K562 (cell line): ENCODE results near the gene RAP1A. TPM values are rescaled to one million over a fixed set of nuclear protein-coding genes. Genes with fewer than 3 reads are reported as not detected.

Source experiments
- polyA plus RNA-seq, 8 experiments: library from polyadenylated mRNA; depleted of rRNA in 4 of 8; stranded (reverse) in 5 of 8; unstranded in 3 of 8; fragments of >200 nt; fragmentation: Nextera tagmentation in 2 of 8; fragmentation: Illumina TruSeq in 1 of 8; extraction: Ambion mirVana in 2 of 8; extraction: Trizol in 1 of 8; gene quantifications; 2 replicates each; pipeline versions ENCODE4 v1.2.1 to v1.2.3, GENCODE V29; 2011 to 2014; ENCODE audit warnings: inconsistent platforms in 1 of 8, missing spikeins in 1 of 8
- small RNA-seq: library from RNA; depleted of rRNA; stranded (forward); fragments of <200 nt; gene quantifications from one replicate; pipeline ENCODE3, GENCODE V24; 2014
- total RNA-seq, 7 experiments: library from RNA; depleted of rRNA in 6 of 7; stranded (reverse); fragments of >200 nt in 6 of 7; fragmentation: Illumina TruSeq in 2 of 7; extraction: Trizol in 2 of 7; gene quantifications; 2 replicates each; pipeline versions ENCODE4 v1.2.1 to v1.2.3, GENCODE V29; 2011 to 2021; ENCODE audit warnings: low replicate concordance in 1 of 7

Gene RAP1A
- total and polyA plus RNA-seq, 9 of the 15 experiments (the other 6 are each of a cell fraction or from before 2014, with no cell fraction given): 13.4 to 86.2 (median 32.5) TPM

Small RNA genes within 50 kb of the gene (small RNA-seq; reads per million reads assigned to genes)
- 0.18 reads per million for gene INKA2
- gene RNU6-151P: not detected

Other genes with a start within 250 kb of the RAP1A start
Only the 7 nearest of the 8 such genes appear.
- 68.1 and 89.8 TPM in 2 replicates for gene WDR77, start 170.5 kb upstream of the RAP1A start, total RNA-seq (2014; rRNA removed)
- 72.4 and 78.5 TPM in 2 replicates for gene WDR77, start 170.5 kb upstream of the RAP1A start, total RNA-seq (2014; rRNA removed; fragmentation: Illumina TruSeq; extraction: Trizol)
- gene WDR77, start 170.5 kb upstream of the RAP1A start, total RNA-seq (2015; rRNA removed; fragmentation: Illumina TruSeq; extraction: Trizol): 74.2 and 75.3 TPM in 2 replicates
- 92.3 and 94.4 TPM in 2 replicates for gene WDR77, start 170.5 kb upstream of the RAP1A start, total RNA-seq (2021)
- 160 and 174 TPM in 2 replicates for gene WDR77, start 170.5 kb upstream of the RAP1A start, polyA plus RNA-seq (2011; rRNA removed)
- 101 and 116 TPM in 2 replicates for gene WDR77, start 170.5 kb upstream of the RAP1A start, polyA plus RNA-seq (2014; fragmentation: Illumina TruSeq; extraction: Trizol)
- gene WDR77, start 170.5 kb upstream of the RAP1A start, polyA plus RNA-seq (2014; fragmentation: Nextera tagmentation; extraction: Ambion mirVana): 10 to 100 TPM; 20.6 to 31.0 TPM
- 68.3 and 76.3 TPM in 2 replicates for gene WDR77, start 170.5 kb upstream of the RAP1A start, polyA plus RNA-seq (2014; rRNA removed)
- gene ATP5PB, start 170.3 kb upstream of the RAP1A start, total RNA-seq (2014; rRNA removed): 727 and 890 TPM in 2 replicates
- 1,061 and 1,110 TPM in 2 replicates for gene ATP5PB, start 170.3 kb upstream of the RAP1A start, total RNA-seq (2014; rRNA removed; fragmentation: Illumina TruSeq; extraction: Trizol)
- gene ATP5PB, start 170.3 kb upstream of the RAP1A start, total RNA-seq (2015; rRNA removed; fragmentation: Illumina TruSeq; extraction: Trizol): 1,044 and 1,100 TPM in 2 replicates
- 651 and 736 TPM in 2 replicates for gene ATP5PB, start 170.3 kb upstream of the RAP1A start, total RNA-seq (2021)
- gene ATP5PB, start 170.3 kb upstream of the RAP1A start, polyA plus RNA-seq (2011; rRNA removed): 1,020 and 1,271 TPM in 2 replicates
- gene ATP5PB, start 170.3 kb upstream of the RAP1A start, polyA plus RNA-seq (2014; fragmentation: Illumina TruSeq; extraction: Trizol): 896 and 1,028 TPM in 2 replicates
- 1,000 to 10,000 TPM; 2,499 to 2,735 TPM for gene ATP5PB, start 170.3 kb upstream of the RAP1A start, polyA plus RNA-seq (2014; fragmentation: Nextera tagmentation; extraction: Ambion mirVana)
- gene ATP5PB, start 170.3 kb upstream of the RAP1A start, polyA plus RNA-seq (2014; rRNA removed): 1,033 and 1,042 TPM in 2 replicates
- gene C1orf162, start 145.8 kb upstream of the RAP1A start, total RNA-seq (2014; rRNA removed): 0.45 and 0.65 TPM in 2 replicates
- gene C1orf162, start 145.8 kb upstream of the RAP1A start, total RNA-seq (2014; rRNA removed; fragmentation: Illumina TruSeq; extraction: Trizol): 0.99 and 1.1 TPM in 2 replicates
- 0.90 and 1.3 TPM in 2 replicates for gene C1orf162, start 145.8 kb upstream of the RAP1A start, total RNA-seq (2015; rRNA removed; fragmentation: Illumina TruSeq; extraction: Trizol)
- 0.72 and 1.2 TPM in 2 replicates for gene C1orf162, start 145.8 kb upstream of the RAP1A start, total RNA-seq (2021)
- gene C1orf162, start 145.8 kb upstream of the RAP1A start, polyA plus RNA-seq (2011; rRNA removed): 2.7 and 4.2 TPM in 2 replicates
- 1.7 and 1.9 TPM in 2 replicates for gene C1orf162, start 145.8 kb upstream of the RAP1A start, polyA plus RNA-seq (2014; fragmentation: Illumina TruSeq; extraction: Trizol)
- under 1 TPM; 0.48 to 0.76 TPM for gene C1orf162, start 145.8 kb upstream of the RAP1A start, polyA plus RNA-seq (2014; fragmentation: Nextera tagmentation; extraction: Ambion mirVana)
- gene C1orf162, start 145.8 kb upstream of the RAP1A start, polyA plus RNA-seq (2014; rRNA removed): 1.3 and 1.8 TPM in 2 replicates
- gene ADORA3, start 116.2 kb upstream of the RAP1A start, total RNA-seq (2014; rRNA removed): 0.08 TPM in 1 of 2 replicates, not detected in the other
- 0.26 TPM in 1 of 2 replicates, not detected in the other for gene ADORA3, start 116.2 kb upstream of the RAP1A start, total RNA-seq (2014; rRNA removed; fragmentation: Illumina TruSeq; extraction: Trizol)
- gene ADORA3, start 116.2 kb upstream of the RAP1A start, total RNA-seq (2015; rRNA removed; fragmentation: Illumina TruSeq; extraction: Trizol): 0.19 and 0.33 TPM in 2 replicates
- not detected in 2 replicates for gene ADORA3, start 116.2 kb upstream of the RAP1A start, total RNA-seq (2021)
- gene ADORA3, start 116.2 kb upstream of the RAP1A start, polyA plus RNA-seq (2011; rRNA removed): 0.13 and 0.19 TPM in 2 replicates
- 0.12 TPM in 2 replicates for gene ADORA3, start 116.2 kb upstream of the RAP1A start, polyA plus RNA-seq (2014; fragmentation: Illumina TruSeq; extraction: Trizol)
- gene ADORA3, start 116.2 kb upstream of the RAP1A start, polyA plus RNA-seq (2014; fragmentation: Nextera tagmentation; extraction: Ambion mirVana): under 1 TPM; 0.20 to 0.35 TPM
- 0.09 TPM in 1 of 2 replicates, not detected in the other for gene ADORA3, start 116.2 kb upstream of the RAP1A start, polyA plus RNA-seq (2014; rRNA removed)
- not detected in 2 replicates for gene TMIGD3, start 116.2 kb upstream of the RAP1A start, total RNA-seq (2014; rRNA removed)
- not detected in 2 replicates for gene TMIGD3, start 116.2 kb upstream of the RAP1A start, total RNA-seq (2014; rRNA removed; fragmentation: Illumina TruSeq; extraction: Trizol)
- 0.11 TPM in 1 of 2 replicates, not detected in the other for gene TMIGD3, start 116.2 kb upstream of the RAP1A start, total RNA-seq (2015; rRNA removed; fragmentation: Illumina TruSeq; extraction: Trizol)
- gene TMIGD3, start 116.2 kb upstream of the RAP1A start, total RNA-seq (2021): 0.13 TPM in 1 of 2 replicates, not detected in the other
- gene TMIGD3, start 116.2 kb upstream of the RAP1A start, polyA plus RNA-seq (2011; rRNA removed): not detected in 2 replicates
- gene TMIGD3, start 116.2 kb upstream of the RAP1A start, polyA plus RNA-seq (2014; fragmentation: Illumina TruSeq; extraction: Trizol): not detected in 2 replicates
- gene TMIGD3, start 116.2 kb upstream of the RAP1A start, polyA plus RNA-seq (2014; fragmentation: Nextera tagmentation; extraction: Ambion mirVana): under 1 TPM in 1 of 2 experiments, not detected in 1; 0.11 TPM
- gene TMIGD3, start 116.2 kb upstream of the RAP1A start, polyA plus RNA-seq (2014; rRNA removed): not detected in 2 replicates
- 0.27 and 0.41 TPM in 2 replicates for gene INKA2, start 119.6 kb downstream of the RAP1A start, total RNA-seq (2014; rRNA removed)
- 0.32 and 0.33 TPM in 2 replicates for gene INKA2, start 119.6 kb downstream of the RAP1A start, total RNA-seq (2014; rRNA removed; fragmentation: Illumina TruSeq; extraction: Trizol)
- gene INKA2, start 119.6 kb downstream of the RAP1A start, total RNA-seq (2015; rRNA removed; fragmentation: Illumina TruSeq; extraction: Trizol): 0.25 and 0.26 TPM in 2 replicates
- gene INKA2, start 119.6 kb downstream of the RAP1A start, total RNA-seq (2021): 0.45 and 1.4 TPM in 2 replicates
- 0.24 and 0.43 TPM in 2 replicates for gene INKA2, start 119.6 kb downstream of the RAP1A start, polyA plus RNA-seq (2011; rRNA removed)
- gene INKA2, start 119.6 kb downstream of the RAP1A start, polyA plus RNA-seq (2014; fragmentation: Illumina TruSeq; extraction: Trizol): 0.12 and 0.14 TPM in 2 replicates
- gene INKA2, start 119.6 kb downstream of the RAP1A start, polyA plus RNA-seq (2014; fragmentation: Nextera tagmentation; extraction: Ambion mirVana): under 1 TPM in 1 of 2 experiments, not detected in 1; 0.04 TPM
- 0.12 and 0.53 TPM in 2 replicates for gene INKA2, start 119.6 kb downstream of the RAP1A start, polyA plus RNA-seq (2014; rRNA removed)
- gene DDX20, start 136.1 kb downstream of the RAP1A start, total RNA-seq (2014; rRNA removed): 29.3 and 29.9 TPM in 2 replicates
- gene DDX20, start 136.1 kb downstream of the RAP1A start, total RNA-seq (2014; rRNA removed; fragmentation: Illumina TruSeq; extraction: Trizol): 29.6 and 32.6 TPM in 2 replicates
- gene DDX20, start 136.1 kb downstream of the RAP1A start, total RNA-seq (2015; rRNA removed; fragmentation: Illumina TruSeq; extraction: Trizol): 30.0 and 33.4 TPM in 2 replicates
- 21.3 and 22.1 TPM in 2 replicates for gene DDX20, start 136.1 kb downstream of the RAP1A start, total RNA-seq (2021)
- gene DDX20, start 136.1 kb downstream of the RAP1A start, polyA plus RNA-seq (2011; rRNA removed): 18.3 and 24.5 TPM in 2 replicates
- 24.5 and 26.1 TPM in 2 replicates for gene DDX20, start 136.1 kb downstream of the RAP1A start, polyA plus RNA-seq (2014; fragmentation: Illumina TruSeq; extraction: Trizol)
- gene DDX20, start 136.1 kb downstream of the RAP1A start, polyA plus RNA-seq (2014; fragmentation: Nextera tagmentation; extraction: Ambion mirVana): 1 to 10 TPM; 8.3 to 8.5 TPM
- gene DDX20, start 136.1 kb downstream of the RAP1A start, polyA plus RNA-seq (2014; rRNA removed): 15.3 and 17.6 TPM in 2 replicates